DND-41 (cell line): ENCODE data around the gene UNC5C.
A peak's percentile ranks its signal among the peaks of the same experiment; 100 is the strongest.

Experiments
- ATAC-seq: fragments of 200-7000 bp; cut with Tn5 transposase; 3 replicates; pipeline ENCODE4 v1.9.1; 2021; ENCODE audit warnings: low read depth; ENCODE audit not compliant: insufficient read depth
- DNase-seq: peaks from one replicate; pipeline ENCODE4 v3.0.0-alpha.2; 2020
- H2AFZ ChIP-seq: 2 replicates; pipeline ENCODE4 v1.6.0; 2012; ENCODE audit warnings: low read depth, low read length
- H3K27ac ChIP-seq: 2 replicates; pipeline ENCODE4 v1.5.1; 2012; ENCODE audit warnings: low read length, inconsistent platforms
- H3K27me3 ChIP-seq: fragments of 200-600 bp; sonication (generic); 2 replicates; pipeline ENCODE4 v1.6.0; 2012; ENCODE audit warnings: low read length, mild to moderate bottlenecking, inconsistent platforms; ENCODE audit not compliant: insufficient read depth, poor library complexity
- H3K36me3 ChIP-seq: 2 replicates; pipeline ENCODE4 v1.5.1; 2012; ENCODE audit warnings: low read length, inconsistent platforms; ENCODE audit not compliant: insufficient read depth
- H3K4me1 ChIP-seq: 2 replicates; pipeline ENCODE4 v1.5.1; 2012; ENCODE audit warnings: mild to moderate bottlenecking, low read length; ENCODE audit not compliant: insufficient read depth
- H3K4me2 ChIP-seq: 2 replicates; pipeline ENCODE4 v1.6.0; 2012; ENCODE audit warnings: mild to moderate bottlenecking, moderate library complexity, low read length, inconsistent platforms; ENCODE audit not compliant: insufficient read depth
- H3K4me3 ChIP-seq, 2 experiments: fragments of 200-600 bp in 1 of 2; shearing (Covaris generic) in 1 of 2; 2 replicates each; pipeline ENCODE4 v1.5.1; 2012 to 2016; ENCODE audit warnings: inconsistent platforms in 2 of 2, low read length in 2 of 2, mild to moderate bottlenecking in 2 of 2, low read depth in 1 of 2, moderate library complexity in 1 of 2
- H3K79me2 ChIP-seq: 2 replicates; pipeline ENCODE4 v1.6.0; 2012; ENCODE audit warnings: low read length, inconsistent platforms; ENCODE audit not compliant: insufficient read depth
- H3K9ac ChIP-seq: 2 replicates; pipeline ENCODE4 v1.6.0; 2012; ENCODE audit warnings: low read depth, mild to moderate bottlenecking, inconsistent platforms, low read length, moderate library complexity
- H3K9me3 ChIP-seq: 2 replicates; pipeline ENCODE4 v1.5.1; 2012; ENCODE audit warnings: low read length, moderate library complexity, mild to moderate bottlenecking, inconsistent platforms; ENCODE audit not compliant: insufficient read depth, severe bottlenecking
- H4K20me1 ChIP-seq: 2 replicates; pipeline ENCODE4 v1.6.0; 2012; ENCODE audit warnings: low read length; ENCODE audit not compliant: insufficient read depth
- CTCF ChIP-seq: IDR thresholded peaks from 2 replicates; pipeline ENCODE4 v1.5.1; 2012; ENCODE audit warnings: borderline replicate concordance, low read length, moderate library complexity, mild to moderate bottlenecking; ENCODE audit not compliant: poor library complexity, severe bottlenecking; ENCODE audit errors: extremely low read depth
- EZH2 ChIP-seq: IDR thresholded peaks from 3 replicates; pipeline ENCODE4 v1.6.1; 2012; ENCODE audit warnings: borderline replicate concordance, low read depth, mild to moderate bottlenecking, moderate library complexity, low read length, inconsistent platforms; ENCODE audit not compliant: severe bottlenecking

Gene UNC5C

GRCh38 chr4:95411371-95412088 is 137.2 kb downstream of the UNC5C start:
- Histone ChIP-seq H3K4me3 (no peak overlapping the region), H3K9me3 (no peaks in the 10 kb centered on the region), H4K20me1 (no peaks in the 10 kb centered on the region), H3K36me3 (no peaks in the 10 kb centered on the region), H3K4me2 (no peak overlapping the region), H3K27me3 (no peaks in the 10 kb centered on the region), H3K79me2 (no peaks in the 10 kb centered on the region), H2AFZ (no peak overlapping the region), H3K4me1 (no peaks in the 10 kb centered on the region), H3K27ac (no peak overlapping the region), H3K9ac (no peak overlapping the region)
- no peak for DNase-seq
- TF ChIP-seq EZH2 = no peak
- no peak for TF ChIP-seq CTCF
- ATAC-seq = no peak

- H3K9me3 ChIP-seq = no peaks in the 10 kb centered on the region
- H3K4me1 ChIP-seq = no peaks in the 10 kb centered on the region
- no peak overlapping the region for H3K9ac ChIP-seq
- no peaks in the 10 kb centered on the region for H4K20me1 ChIP-seq
- TF ChIP-seq EZH2 (no peak), CTCF (no peak)
- H3K79me2 ChIP-seq = no peaks in the 10 kb centered on the region
- H3K4me2 ChIP-seq = no peak overlapping the region
- no peaks in the 10 kb centered on the region for H3K27me3 ChIP-seq
- DNase-seq (no peak), ATAC-seq (no peak)
- no peaks in the 10 kb centered on the region for H3K36me3 ChIP-seq
- no peak overlapping the region for H3K27ac ChIP-seq
- H2AFZ ChIP-seq = 0 out of 2 replicates have a peak overlapping the region, but pooled peaks have one; percentile 17
- no peak overlapping the region for H3K4me3 ChIP-seq
These were observed 138.3 kb downstream of the UNC5C start for GRCh38 chr4:95410387-95410977.

DNA sequence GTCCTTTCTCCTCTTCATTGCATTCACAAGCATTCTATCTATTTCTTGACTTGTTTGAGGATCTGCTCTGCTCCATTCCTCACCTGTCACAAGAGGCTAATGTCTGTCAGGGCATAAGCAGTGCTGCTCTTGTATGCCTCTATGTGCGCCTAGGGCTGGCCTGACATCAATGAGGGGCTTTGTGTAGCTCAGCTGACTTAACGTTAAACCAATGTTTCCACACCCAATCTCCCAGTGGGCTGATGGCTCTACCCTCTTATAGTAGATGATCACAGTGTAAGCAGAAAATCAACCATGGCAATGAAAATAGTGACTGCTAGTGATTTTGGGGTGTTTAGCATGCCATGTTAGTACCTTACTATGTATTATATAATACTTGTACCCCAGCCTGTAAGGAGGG is 139.0 kb downstream of the UNC5C start:
- Histone ChIP-seq H3K9ac (no peak overlapping the region), H4K20me1 (no peaks in the 10 kb centered on the region), H3K4me3 (no peak overlapping the region), H3K4me2 (no peak overlapping the region), H2AFZ (no peak overlapping the region), H3K27ac (no peak overlapping the region), H3K27me3 (no peaks in the 10 kb centered on the region), H3K4me1 (no peaks in the 10 kb centered on the region), H3K79me2 (no peaks in the 10 kb centered on the region), H3K9me3 (no peaks in the 10 kb centered on the region), H3K36me3 (no peaks in the 10 kb centered on the region)
- TF ChIP-seq EZH2 (no peak), CTCF (no peak)
- no peak for DNase-seq
- no peak for ATAC-seq
